ENCODE measurements around the gene PPOX. TPM values are rescaled to one million over a fixed set of nuclear protein-coding genes. Genes with fewer than 3 reads are reported as not detected.

Gene PPOX
- total RNA-seq, 1 experiment from 2014 or later, result 24.2 TPM

DNA sequence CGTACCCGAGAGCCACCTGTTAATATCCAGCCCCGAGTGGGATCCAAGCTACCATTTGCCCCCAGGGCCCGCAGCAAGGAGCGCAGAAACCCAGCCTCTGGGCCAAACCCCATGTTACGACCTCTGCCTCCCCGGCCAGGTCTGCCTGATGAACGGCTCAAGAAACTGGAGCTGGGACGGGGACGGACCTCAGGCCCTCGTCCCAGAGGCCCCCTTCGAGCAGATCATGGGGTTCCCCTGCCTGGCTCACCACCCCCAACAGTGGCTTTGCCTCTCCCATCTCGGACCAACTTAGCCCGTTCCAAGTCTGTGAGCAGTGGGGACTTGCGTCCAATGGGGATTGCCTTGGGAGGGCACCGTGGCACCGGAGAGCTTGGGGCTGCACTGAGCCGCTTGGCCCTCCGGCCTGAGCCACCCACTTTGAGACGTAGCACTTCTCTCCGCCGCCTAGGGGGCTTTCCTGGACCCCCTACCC, 5.5 kb upstream of the PPOX start:
- DNase-seq (ENCODE audit: low read depth, low spot score) (no peak), ATAC-seq (no peak)
- TF ChIP-seq EGR1 (IDR thresholded peaks at IDR 0.05; ENCODE audit: low read depth) (no peak), CBX3 (IDR thresholded peaks at IDR 0.05; ENCODE audit: low read depth) (no peak), ZNF274 (IDR thresholded peaks at IDR 0.05; ENCODE audit: low read depth, low read length) (no peak), TCF7L2 (IDR thresholded peaks at IDR 0.05; ENCODE audit: borderline replicate concordance, extremely low read depth, insufficient read depth, insufficient read length) (no peak), ELF1 (IDR thresholded peaks at IDR 0.05; ENCODE audit: borderline replicate concordance, low read depth) (no peak), RAD21 (IDR thresholded peaks at IDR 0.05; ENCODE audit: low read depth) (no peak), FOSL1 (IDR thresholded peaks at IDR 0.05; ENCODE audit: low read depth) (no peak), EZH2 (IDR thresholded peaks at IDR 0.05) (no peak), YY1 (IDR thresholded peaks at IDR 0.05; ENCODE audit: extremely low read depth, insufficient replicate concordance, low read depth, low read length) (no peak), SIN3A (IDR thresholded peaks at IDR 0.05; ENCODE audit: low read depth) (no peak), SRF (IDR thresholded peaks at IDR 0.05; ENCODE audit: low read depth) (no peak), POLR2AphosphoS5 (IDR thresholded peaks at IDR 0.05; ENCODE audit: low read depth, low read length) (no peak), JUND (IDR thresholded peaks at IDR 0.05) (no peak), ZFX (IDR thresholded peaks at IDR 0.05) (no peak), EZH2phosphoT487 (IDR thresholded peaks at IDR 0.05; ENCODE audit: borderline replicate concordance) (no peak), CEBPB (IDR thresholded peaks at IDR 0.05; ENCODE audit: low read depth) (no peak), SP1 (IDR thresholded peaks at IDR 0.05; ENCODE audit: low read depth) (no peak)
- TF ChIP-seq, protein P1, sequence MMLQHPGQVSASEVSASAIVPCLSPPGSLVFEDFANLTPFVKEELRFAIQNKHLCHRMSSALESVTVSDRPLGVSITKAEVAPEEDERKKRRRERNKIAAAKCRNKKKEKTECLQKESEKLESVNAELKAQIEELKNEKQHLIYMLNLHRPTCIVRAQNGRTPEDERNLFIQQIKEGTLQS (IDR thresholded peaks at IDR 0.05), result no peak
- TF ChIP-seq, protein P2, sequence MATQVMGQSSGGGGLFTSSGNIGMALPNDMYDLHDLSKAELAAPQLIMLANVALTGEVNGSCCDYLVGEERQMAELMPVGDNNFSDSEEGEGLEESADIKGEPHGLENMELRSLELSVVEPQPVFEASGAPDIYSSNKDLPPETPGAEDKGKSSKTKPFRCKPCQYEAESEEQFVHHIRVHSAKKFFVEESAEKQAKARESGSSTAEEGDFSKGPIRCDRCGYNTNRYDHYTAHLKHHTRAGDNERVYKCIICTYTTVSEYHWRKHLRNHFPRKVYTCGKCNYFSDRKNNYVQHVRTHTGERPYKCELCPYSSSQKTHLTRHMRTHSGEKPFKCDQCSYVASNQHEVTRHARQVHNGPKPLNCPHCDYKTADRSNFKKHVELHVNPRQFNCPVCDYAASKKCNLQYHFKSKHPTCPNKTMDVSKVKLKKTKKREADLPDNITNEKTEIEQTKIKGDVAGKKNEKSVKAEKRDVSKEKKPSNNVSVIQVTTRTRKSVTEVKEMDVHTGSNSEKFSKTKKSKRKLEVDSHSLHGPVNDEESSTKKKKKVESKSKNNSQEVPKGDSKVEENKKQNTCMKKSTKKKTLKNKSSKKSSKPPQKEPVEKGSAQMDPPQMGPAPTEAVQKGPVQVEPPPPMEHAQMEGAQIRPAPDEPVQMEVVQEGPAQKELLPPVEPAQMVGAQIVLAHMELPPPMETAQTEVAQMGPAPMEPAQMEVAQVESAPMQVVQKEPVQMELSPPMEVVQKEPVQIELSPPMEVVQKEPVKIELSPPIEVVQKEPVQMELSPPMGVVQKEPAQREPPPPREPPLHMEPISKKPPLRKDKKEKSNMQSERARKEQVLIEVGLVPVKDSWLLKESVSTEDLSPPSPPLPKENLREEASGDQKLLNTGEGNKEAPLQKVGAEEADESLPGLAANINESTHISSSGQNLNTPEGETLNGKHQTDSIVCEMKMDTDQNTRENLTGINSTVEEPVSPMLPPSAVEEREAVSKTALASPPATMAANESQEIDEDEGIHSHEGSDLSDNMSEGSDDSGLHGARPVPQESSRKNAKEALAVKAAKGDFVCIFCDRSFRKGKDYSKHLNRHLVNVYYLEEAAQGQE (IDR thresholded peaks at IDR 0.05; ENCODE audit: low read depth), result no peak
- Histone ChIP-seq H2AFZ (ENCODE audit: low read depth, low read length, poor library complexity, severe bottlenecking) (no peak overlapping the region), H3K9me2 (ENCODE audit: insufficient read depth) (no peaks in the 10 kb centered on the region), H3K79me2 (ENCODE audit: insufficient read depth, low read length) (peaks cover 11% of the 10 kb centered on the region; the same call in 1 of the 2 replicates), H3K4me3 (replicated peaks in 1 of 2; ENCODE audit: low read depth in 1 of 2, low read length in 2 of 2) (peak overlapping the region in 1 of 2 experiments; percentile 77; a peak in 1 of 4 replicates), H4K20me1 (ENCODE audit: insufficient read depth) (no peaks in the 10 kb centered on the region), H3K9ac (ENCODE audit: low read length) (no peak overlapping the region), H3K4me1 (ENCODE audit: control insufficient read depth in 1 of 2, insufficient read depth in 2 of 2, low read length in 2 of 2) (peaks cover 8 to 29% of the 10 kb centered on the region in 2 experiments; a peak in 3 of 4 replicates), H3K36me3 (ENCODE audit: control insufficient read depth in 1 of 2, insufficient read depth in 2 of 2, low read length in 2 of 2) (peaks cover 8 to 26% of the 10 kb centered on the region in 2 experiments; a peak in 2 of 4 replicates), H3K27ac (ENCODE audit: low read depth, low read length) (no peak overlapping the region), H3K27me3 (ENCODE audit: insufficient read depth, low read length) (no peaks in the 10 kb centered on the region), H3K9me3 (ENCODE audit: control insufficient read depth in 1 of 2, insufficient read depth in 1 of 2, low read depth in 1 of 2, low read length in 2 of 2) (no peaks in the 10 kb centered on the region), H3K4me2 (ENCODE audit: low read length) (peak overlapping the region; percentile 90)
- CTCF ChIA-PET, result no interaction called here
- no TSS peak for BruUV-seq (replicated peaks)
- POLR2A ChIA-PET, result no interaction called here
- intact Hi-C loops (cut with micrococcal nuclease), result no loop called here
- RAD21 ChIA-PET (ENCODE audit: low non-redundant PET in 1 of 2, low total read pairs in 2 of 2, uncharacterized antibody in 2 of 2, unreplicated experiment in 2 of 2), result no interaction called here
